WERI-Rb-1 (cell line): ENCODE results near the gene RPP38.
A peak's percentile ranks its signal among the peaks of the same experiment; 100 is the strongest.

ENCODE experiments used
- DNase-seq: peaks from one replicate; pipeline ENCODE4 v3.0.0-alpha.2; 2020
- H3K27ac ChIP-seq: fragments of 250-450 bp; sonication (Bioruptor Pico); 2 replicates; pipeline ENCODE4 v1.5.1; 2020; ENCODE audit warnings: mild to moderate bottlenecking, moderate library complexity
- H3K27me3 ChIP-seq: fragments of 250-450 bp; sonication (Bioruptor Pico); 2 replicates; pipeline ENCODE4 v1.5.1; 2021; ENCODE audit warnings: mild to moderate bottlenecking, low read depth, moderate library complexity; ENCODE audit not compliant: insufficient read depth, severe bottlenecking
- H3K36me3 ChIP-seq: fragments of 250-450 bp; sonication (Bioruptor Pico); 2 replicates; pipeline ENCODE4 v1.5.1; 2020; ENCODE audit warnings: mild to moderate bottlenecking, moderate library complexity
- H3K4me3 ChIP-seq: 2 replicates; pipeline ENCODE4 v1.5.1; 2011; ENCODE audit warnings: low read depth, mild to moderate bottlenecking, control low read depth, low read length
- H3K9me3 ChIP-seq: fragments of 250-450 bp; sonication (Bioruptor Pico); 2 replicates; pipeline ENCODE4 v1.5.1; 2021; ENCODE audit warnings: mild to moderate bottlenecking, moderate library complexity; ENCODE audit not compliant: severe bottlenecking
- TF ChIP-seq, protein P1 (sequence below): IDR thresholded peaks from 2 replicates; pipeline ENCODE4 v1.5.1; 2011; ENCODE audit warnings: low read depth, mild to moderate bottlenecking, control low read depth, inconsistent platforms, low read length

Gene RPP38

DNA sequence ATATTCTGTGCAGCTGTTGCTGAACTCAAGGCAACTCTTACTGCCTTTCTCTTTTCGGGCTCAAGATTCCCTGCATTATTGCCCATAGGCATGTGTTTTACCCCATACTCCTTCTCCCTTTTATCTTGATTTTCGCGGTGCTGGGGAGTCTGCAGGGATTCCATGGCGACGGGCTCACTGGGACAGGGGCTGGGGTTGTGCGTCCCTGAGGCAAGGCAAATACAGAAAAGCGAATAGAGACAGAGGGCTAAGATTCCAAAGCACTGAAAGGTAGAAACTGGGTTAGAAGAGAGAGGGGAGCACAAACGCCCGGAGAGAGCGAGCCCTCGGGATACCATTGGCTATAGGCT lies 519 bp upstream of the RPP38 start:
- Histone ChIP-seq H3K27me3 (no peaks in the 10 kb centered on the region), H3K4me3 (peak overlapping the region; percentile 84), H3K27ac (peak overlapping the region; percentile 97), H3K36me3 (peaks cover 3% of the 10 kb centered on the region; the same call in 1 of the 2 replicates), H3K9me3 (no peaks in the 10 kb centered on the region)
- TF ChIP-seq, protein P1, sequence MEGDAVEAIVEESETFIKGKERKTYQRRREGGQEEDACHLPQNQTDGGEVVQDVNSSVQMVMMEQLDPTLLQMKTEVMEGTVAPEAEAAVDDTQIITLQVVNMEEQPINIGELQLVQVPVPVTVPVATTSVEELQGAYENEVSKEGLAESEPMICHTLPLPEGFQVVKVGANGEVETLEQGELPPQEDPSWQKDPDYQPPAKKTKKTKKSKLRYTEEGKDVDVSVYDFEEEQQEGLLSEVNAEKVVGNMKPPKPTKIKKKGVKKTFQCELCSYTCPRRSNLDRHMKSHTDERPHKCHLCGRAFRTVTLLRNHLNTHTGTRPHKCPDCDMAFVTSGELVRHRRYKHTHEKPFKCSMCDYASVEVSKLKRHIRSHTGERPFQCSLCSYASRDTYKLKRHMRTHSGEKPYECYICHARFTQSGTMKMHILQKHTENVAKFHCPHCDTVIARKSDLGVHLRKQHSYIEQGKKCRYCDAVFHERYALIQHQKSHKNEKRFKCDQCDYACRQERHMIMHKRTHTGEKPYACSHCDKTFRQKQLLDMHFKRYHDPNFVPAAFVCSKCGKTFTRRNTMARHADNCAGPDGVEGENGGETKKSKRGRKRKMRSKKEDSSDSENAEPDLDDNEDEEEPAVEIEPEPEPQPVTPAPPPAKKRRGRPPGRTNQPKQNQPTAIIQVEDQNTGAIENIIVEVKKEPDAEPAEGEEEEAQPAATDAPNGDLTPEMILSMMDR: no peak
- no peak for DNase-seq

DNA sequence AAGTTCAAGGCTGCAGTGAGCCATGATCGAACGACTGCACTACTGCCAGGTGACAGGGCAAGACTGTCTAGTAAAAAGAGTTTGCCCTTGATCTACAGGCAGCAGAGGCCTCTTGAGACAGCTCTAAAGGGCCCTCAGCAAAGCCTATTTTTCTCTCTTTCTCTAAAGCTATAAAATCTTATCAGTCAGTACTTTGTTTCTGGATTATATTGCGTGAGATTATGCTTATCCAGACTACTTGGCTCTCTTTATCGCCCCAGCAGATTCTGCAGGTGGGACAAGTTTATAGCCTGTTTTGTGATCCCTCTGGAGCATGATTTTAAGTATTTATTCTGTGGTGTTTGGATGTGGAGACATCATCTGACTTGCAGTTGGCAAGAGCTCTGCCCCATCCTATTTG lies 2.7 kb downstream of the RPP38 start:
- DNase-seq: no peak
- H3K27ac ChIP-seq: no peak overlapping the region
- no peaks in the 10 kb centered on the region for H3K9me3 ChIP-seq
- TF ChIP-seq, protein P1: no peak
- H3K4me3 ChIP-seq: no peak overlapping the region
- H3K36me3 ChIP-seq: peaks cover 11% of the 10 kb centered on the region; the same call in 1 of the 2 replicates
- no peaks in the 10 kb centered on the region for H3K27me3 ChIP-seq

DNA sequence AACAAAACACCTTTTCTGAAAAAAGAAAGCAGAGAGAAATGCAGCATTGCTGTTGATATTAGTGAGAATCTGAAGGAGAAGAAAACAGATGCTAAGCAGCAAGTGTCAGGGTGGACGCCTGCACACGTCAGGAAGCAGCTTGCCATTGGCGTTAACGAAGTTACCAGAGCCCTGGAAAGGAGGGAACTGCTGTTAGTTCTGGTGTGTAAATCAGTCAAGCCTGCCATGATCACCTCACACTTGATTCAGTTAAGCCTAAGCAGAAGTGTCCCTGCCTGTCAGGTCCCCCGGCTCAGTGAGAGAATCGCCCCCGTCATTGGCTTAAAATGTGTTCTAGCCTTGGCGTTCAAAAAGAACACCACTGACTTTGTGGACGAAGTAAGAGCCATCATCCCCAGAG lies 6.4 kb downstream of the RPP38 start:
- no peak overlapping the region for H3K27ac ChIP-seq
- TF ChIP-seq, protein P1: no peak
- no peak for DNase-seq
- no peak overlapping the region for H3K4me3 ChIP-seq
- H3K9me3 ChIP-seq: no peaks in the 10 kb centered on the region
- no peaks in the 10 kb centered on the region for H3K27me3 ChIP-seq
- peaks cover 10% of the 10 kb centered on the region; the same call in 1 of the 2 replicates for H3K36me3 ChIP-seq

DNA sequence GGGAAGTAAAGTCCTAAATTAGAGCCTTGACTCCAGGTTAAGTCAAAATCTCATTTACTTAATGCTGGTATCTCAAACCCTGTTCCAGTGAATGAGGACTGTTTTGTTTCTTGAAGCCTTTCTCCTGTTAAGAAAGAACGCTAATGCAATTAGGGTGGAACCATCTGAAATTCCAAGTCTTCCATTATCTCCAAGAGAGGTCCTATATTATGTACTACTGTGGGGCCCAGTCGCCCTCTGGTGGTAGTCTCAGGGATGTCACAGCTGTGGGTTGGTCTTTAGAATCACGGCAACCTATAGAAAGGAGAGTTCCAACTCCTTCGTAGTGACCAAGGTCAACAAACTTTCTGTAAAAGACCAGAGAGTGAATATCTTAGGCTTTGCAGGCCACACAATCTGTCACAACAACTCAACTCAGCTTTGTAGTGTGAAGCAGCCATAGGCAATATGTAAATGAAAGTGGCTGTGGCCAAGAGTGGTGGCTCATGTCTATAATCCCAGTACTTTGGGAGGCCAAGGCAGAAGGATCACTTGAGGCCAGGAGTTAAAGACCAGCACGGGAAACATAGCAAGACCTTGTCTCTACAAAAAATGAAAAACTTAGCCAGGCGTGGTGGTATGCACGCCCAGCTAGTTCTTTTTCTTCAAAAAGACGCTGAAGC lies 9.3 kb downstream of the RPP38 start:
- no peak overlapping the region for H3K4me3 ChIP-seq
- H3K27ac ChIP-seq: no peak overlapping the region
- no peaks in the 10 kb centered on the region for H3K9me3 ChIP-seq
- TF ChIP-seq, protein P1: peak; percentile 59
- DNase-seq: peak; percentile 68
- no peaks in the 10 kb centered on the region for H3K27me3 ChIP-seq
- H3K36me3 ChIP-seq: peaks cover 10% of the 10 kb centered on the region; the same call in 1 of the 2 replicates

DNA sequence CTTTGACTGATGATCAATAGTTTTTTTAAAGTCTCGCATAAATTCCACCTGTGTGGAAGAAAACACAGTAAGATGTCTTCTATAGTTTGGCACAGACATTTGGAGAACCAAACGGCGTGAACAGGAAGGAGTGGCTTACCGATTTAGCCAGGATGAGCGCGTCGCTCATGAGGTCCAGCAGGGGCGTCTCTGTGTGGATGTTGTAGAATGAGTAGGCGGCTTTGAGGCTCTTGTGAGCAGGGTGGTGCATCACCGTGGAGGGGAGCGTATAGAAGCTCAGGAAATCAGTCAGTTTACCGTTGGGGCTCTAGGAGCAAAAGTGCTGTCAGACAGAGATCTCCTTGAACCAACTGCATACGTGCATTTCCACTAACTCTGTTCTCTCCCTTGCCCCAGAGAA lies 15.5 kb downstream of the RPP38 start:
- Histone ChIP-seq H3K36me3 (no peaks in the 10 kb centered on the region; the same call in 1 of the 2 replicates), H3K27me3 (no peaks in the 10 kb centered on the region), H3K9me3 (no peaks in the 10 kb centered on the region), H3K27ac (no peak overlapping the region), H3K4me3 (no peak overlapping the region)
- DNase-seq: no peak
- TF ChIP-seq, protein P1: no peak

DNA sequence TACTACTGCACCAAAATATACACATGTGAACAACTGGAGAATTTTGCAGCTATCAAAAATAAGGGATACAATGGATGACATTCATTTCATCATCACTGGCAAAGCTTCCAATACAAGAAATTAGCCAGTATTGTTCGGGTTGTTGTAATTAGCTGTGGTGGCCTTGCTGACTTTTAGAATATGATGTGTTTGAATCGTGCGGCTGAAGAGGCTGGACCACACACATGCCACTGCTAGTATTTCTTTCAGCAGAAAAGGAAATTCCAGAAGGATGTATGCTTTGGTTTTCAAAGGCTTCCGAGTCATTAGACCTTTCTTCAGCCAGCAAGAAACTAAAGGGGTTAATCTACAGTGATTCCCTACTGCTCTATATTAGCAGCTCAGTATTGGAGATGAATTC lies 16.6 kb downstream of the RPP38 start:
- no peaks in the 10 kb centered on the region for H3K9me3 ChIP-seq
- no peaks in the 10 kb centered on the region; the same call in 1 of the 2 replicates for H3K36me3 ChIP-seq

More for the DNA sequence above, 16.6 kb downstream of the RPP38 start:
- TF ChIP-seq, protein P1: no peak
- Histone ChIP-seq H3K4me3 (no peak overlapping the region), H3K27me3 (no peaks in the 10 kb centered on the region), H3K27ac (no peak overlapping the region)
- DNase-seq: no peak
